ENCODE data around the gene CEP112. TPM values are rescaled to one million over a fixed set of nuclear protein-coding genes. Genes with fewer than 3 reads are reported as not detected.

The CEP112 gene
- total and polyA plus RNA-seq, 2 of the 13 experiments (the other 11 are each of a cell fraction or from before 2014, with no cell fraction given), result 1.2 to 3.4 TPM

- TF ChIP-seq AHDC1 (CRISPR knock-in tag; IDR thresholded peaks at IDR 0.05; ENCODE audit: borderline replicate concordance), result peak; percentile 61; the same call in 1 of the 2 replicates
- TF ChIP-seq, protein P1, sequence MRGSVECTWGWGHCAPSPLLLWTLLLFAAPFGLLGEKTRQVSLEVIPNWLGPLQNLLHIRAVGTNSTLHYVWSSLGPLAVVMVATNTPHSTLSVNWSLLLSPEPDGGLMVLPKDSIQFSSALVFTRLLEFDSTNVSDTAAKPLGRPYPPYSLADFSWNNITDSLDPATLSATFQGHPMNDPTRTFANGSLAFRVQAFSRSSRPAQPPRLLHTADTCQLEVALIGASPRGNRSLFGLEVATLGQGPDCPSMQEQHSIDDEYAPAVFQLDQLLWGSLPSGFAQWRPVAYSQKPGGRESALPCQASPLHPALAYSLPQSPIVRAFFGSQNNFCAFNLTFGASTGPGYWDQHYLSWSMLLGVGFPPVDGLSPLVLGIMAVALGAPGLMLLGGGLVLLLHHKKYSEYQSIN (CRISPR knock-in tag; IDR thresholded peaks at IDR 0.05; ENCODE audit: borderline replicate concordance), result no peak
- TF ChIP-seq ZNF740 (CRISPR knock-in tag; IDR thresholded peaks at IDR 0.05), result peak; percentile 33; the same call in 1 of the 2 replicates
- no peak for TF ChIP-seq PCBP1 (IDR thresholded peaks at IDR 0.05; ENCODE audit: borderline replicate concordance, low read depth, low read length)
- TF ChIP-seq NR1H2 (CRISPR knock-in tag; IDR thresholded peaks at IDR 0.05; ENCODE audit: borderline replicate concordance, low read depth), result no peak
- TF ChIP-seq ZEB1 (IDR thresholded peaks at IDR 0.05; ENCODE audit: insufficient replicate concordance, low read depth), result peak; percentile 47
- TF ChIP-seq ZNF430 (CRISPR knock-in tag; IDR thresholded peaks at IDR 0.05), result no peak
- TF ChIP-seq ZNF543 (CRISPR knock-in tag; IDR thresholded peaks at IDR 0.05), result 0 out of 2 replicates have a peak, but pooled peaks have one; percentile 52
- TF ChIP-seq SKI (IDR thresholded peaks at IDR 0.05; ENCODE audit: partially characterized antibody), result peak; percentile 75
- peak; percentile 95 for TF ChIP-seq ZMYM4 (CRISPR knock-in tag; IDR thresholded peaks at IDR 0.05)
- peak; percentile 46; the same call in 1 of the 2 replicates for TF ChIP-seq ATF1 (CRISPR knock-in tag; IDR thresholded peaks at IDR 0.05)
- no peak for TF ChIP-seq TCF7L2 (IDR thresholded peaks at IDR 0.05; ENCODE audit: low read depth, low read length)
- TF ChIP-seq ISL2 (CRISPR knock-in tag; IDR thresholded peaks at IDR 0.05), result peak; percentile 94
- TF ChIP-seq TBX3 (IDR thresholded peaks at IDR 0.05; ENCODE audit: borderline replicate concordance), result 0 out of 2 replicates have a peak, but pooled peaks have one; percentile 38
- no peak for TF ChIP-seq USF2 (IDR thresholded peaks at IDR 0.05; ENCODE audit: low read depth, low read length)
- TF ChIP-seq USF2 (CRISPR knock-in tag; IDR thresholded peaks at IDR 0.05; ENCODE audit: borderline replicate concordance), result no peak
- peak; percentile 92 for TF ChIP-seq MEF2D (CRISPR knock-in tag; IDR thresholded peaks at IDR 0.05)
- peak; percentile 75 for TF ChIP-seq ZNF605 (CRISPR knock-in tag; IDR thresholded peaks at IDR 0.05)
- no peak for TF ChIP-seq DR1 (CRISPR knock-in tag; IDR thresholded peaks at IDR 0.05)
Measured at GRCh38 chr17:65690626-65691310, 501.2 kb downstream of the CEP112 start (continued).

All from HepG2 (cell line).